ENCODE results near the gene GRIK1.
"Not testable (repeated sequence)": the region's sequence is repeated elsewhere in the genome, so short reads cannot be mapped to it uniquely, and the experiment has no call there.

GRIK1 gene

GRCh38 chr21:29639366-29640079, 300.3 kb downstream of the GRIK1 start:
- DNase-seq: no peak

GRCh38 chr21:29638761-29639327, 301.0 kb downstream of the GRIK1 start:
- no peak for DNase-seq

- no peak for DNase-seq
Observed at GRCh38 chr21:29638138-29638537, 301.7 kb downstream of the GRIK1 start.

- DNase-seq: no peak
Observed at GRCh38 chr21:29637553-29637952, 302.2 kb downstream of the GRIK1 start.

GRCh38 chr21:29637134-29637533, 302.7 kb downstream of the GRIK1 start:
- no peak for DNase-seq

- DNase-seq: no peak
Observed at GRCh38 chr21:29634418-29634817, 305.4 kb downstream of the GRIK1 start.

GRCh38 chr21:29633756-29634155, 306.0 kb downstream of the GRIK1 start:
- no peak for DNase-seq

- DNase-seq: no peak
Observed at GRCh38 chr21:29630441-29630840, 309.4 kb downstream of the GRIK1 start.

GRCh38 chr21:29627905-29628304, 311.9 kb downstream of the GRIK1 start:
- DNase-seq: no peak

- no peak for DNase-seq
Observed at GRCh38 chr21:29626801-29627470, 312.9 kb downstream of the GRIK1 start.

GRCh38 chr21:29625990-29626389, 313.8 kb downstream of the GRIK1 start:
- DNase-seq: no peak

GRCh38 chr21:29624776-29625175, 315.0 kb downstream of the GRIK1 start:
- DNase-seq: no peak

- DNase-seq: no peak
Observed at GRCh38 chr21:29621525-29621924, 318.3 kb downstream of the GRIK1 start.

- no peak for DNase-seq
Observed at GRCh38 chr21:29616209-29616751, 323.5 kb downstream of the GRIK1 start.

GRCh38 chr21:29613877-29614276, 325.9 kb downstream of the GRIK1 start:
- no peak for DNase-seq

- DNase-seq: no peak
Observed at GRCh38 chr21:29613021-29613420, 326.8 kb downstream of the GRIK1 start.

- DNase-seq: no peak
Observed at GRCh38 chr21:29610779-29611360, 328.9 kb downstream of the GRIK1 start.

- DNase-seq: no peak
Observed at GRCh38 chr21:29606613-29607012, 333.2 kb downstream of the GRIK1 start.

- DNase-seq: not testable (repeated sequence)
Observed at GRCh38 chr21:29605219-29605618, 334.6 kb downstream of the GRIK1 start.

- DNase-seq: no peak
Observed at GRCh38 chr21:29604076-29604475, 335.7 kb downstream of the GRIK1 start.

GRCh38 chr21:29601047-29601446, 338.7 kb downstream of the GRIK1 start:
- DNase-seq: no peak

GRCh38 chr21:29586696-29587095, 353.1 kb downstream of the GRIK1 start:
- DNase-seq: no peak

- DNase-seq: no peak
Observed at GRCh38 chr21:29585462-29585861, 354.3 kb downstream of the GRIK1 start.

Data from CD4-positive, alpha-beta T cell treated with Interleukin-21 for 1 hour (primary cell).